ENCODE data around the gene C1orf226. TPM values are rescaled to one million over a fixed set of nuclear protein-coding genes. Genes with fewer than 3 reads are reported as not detected.

Gene C1orf226
- total and polyA plus RNA-seq, 7 donors, result 0.10 to 1.1 (median 0.28) TPM

Other genes starting within 250 kb of the C1orf226 start
- gene SPATA46, start 4.9 kb upstream of the C1orf226 start, total RNA-seq, result not detected
- gene SPATA46, start 4.9 kb upstream of the C1orf226 start, polyA plus RNA-seq, result not detected
- gene SH2D1B, start 30.4 kb downstream of the C1orf226 start, total RNA-seq, result 1 to 10 TPM; 1.1 to 4.0 (median 1.4) TPM
- 1 to 10 TPM in 1 of 3 donors, under 1 TPM in 2; 0.12 to 2.9 (median 0.34) TPM for gene SH2D1B, start 30.4 kb downstream of the C1orf226 start, polyA plus RNA-seq
- 10 to 100 TPM; 24.3 to 62.1 (median 40.5) TPM for gene UHMK1, start 116.1 kb downstream of the C1orf226 start, total RNA-seq
- gene UHMK1, start 116.1 kb downstream of the C1orf226 start, polyA plus RNA-seq, result 10 to 100 TPM; 16.7 to 57.3 (median 16.7) TPM
- 10 to 100 TPM; 24.1 to 55.3 (median 42.3) TPM for gene UAP1, start 180.0 kb downstream of the C1orf226 start, total RNA-seq
- gene UAP1, start 180.0 kb downstream of the C1orf226 start, polyA plus RNA-seq, result 100 to 1,000 TPM in 1 of 3 donors, 10 to 100 TPM in 2; 28.0 to 147 (median 36.0) TPM